GM23338 (cell line): Measurements from ENCODE around the gene BCDIN3D.

Experiments
- CREB1 ChIP-seq: fragments of 250-450 bp; sonication (Bioruptor Pico); IDR thresholded peaks from 2 replicates; pipeline ENCODE4 v1.5.0; 2020; ENCODE audit warnings: low read depth, mild to moderate bottlenecking, moderate library complexity
- EZH2 ChIP-seq: fragments of 200-600 bp; sonication (generic); IDR thresholded peaks from one replicate; pipeline ENCODE4 v1.8.0; 2017; ENCODE audit warnings: antibody characterized with exemption, mild to moderate bottlenecking, low read depth; ENCODE audit not compliant: unreplicated experiment
- EZH2phosphoT487 ChIP-seq: fragments of 200-600 bp; sonication (generic); IDR thresholded peaks from one replicate; pipeline ENCODE4 v1.8.1; 2018; ENCODE audit warnings: antibody characterized with exemption; ENCODE audit not compliant: unreplicated experiment
- JUNB ChIP-seq: IDR thresholded peaks from one replicate; pipeline ENCODE4 v1.6.1; 2016; ENCODE audit warnings: antibody characterized with exemption; ENCODE audit not compliant: unreplicated experiment
- NANOG ChIP-seq: IDR thresholded peaks from 2 replicates; pipeline ENCODE4 v1.6.1; 2016; ENCODE audit warnings: antibody characterized with exemption, borderline replicate concordance
- POLR2AphosphoS5 ChIP-seq: IDR thresholded peaks from 2 replicates; pipeline ENCODE4 v1.6.1; 2016; ENCODE audit warnings: antibody characterized with exemption, low read depth
- STAT1 ChIP-seq: IDR thresholded peaks from one replicate; pipeline ENCODE4 v1.6.1; 2016; ENCODE audit warnings: antibody characterized with exemption; ENCODE audit not compliant: unreplicated experiment
- ZNF114 ChIP-seq: fragments of 250-450 bp; sonication (Bioruptor Pico); IDR thresholded peaks from 2 replicates; pipeline ENCODE4 v1.5.0; 2020; ENCODE audit warnings: mild to moderate bottlenecking, moderate library complexity
- ZNF331 ChIP-seq: fragments of 250-450 bp; sonication (Bioruptor Pico); IDR thresholded peaks from 2 replicates; pipeline ENCODE4 v1.5.0; 2020; ENCODE audit warnings: low read depth, mild to moderate bottlenecking, moderate library complexity
- TF ChIP-seq, protein P1 (sequence below): IDR thresholded peaks from 2 replicates; pipeline ENCODE4 v1.6.1; 2016; ENCODE audit warnings: antibody characterized with exemption
- TF ChIP-seq, protein P2 (sequence below), 2 experiments: fragments of 200-600 bp in 1 of 2; sonication (generic) in 1 of 2; conservative IDR thresholded peaks; 2 replicates each; pipeline versions ENCODE4 v1.5.1 to v1.6.1; 2016 to 2017; ENCODE audit warnings: antibody characterized with exemption in 2 of 2, low read depth in 2 of 2, mild to moderate bottlenecking in 2 of 2, moderate library complexity in 1 of 2
- TF ChIP-seq, protein P3 (sequence below): IDR thresholded peaks from one replicate; pipeline ENCODE4 v1.6.1; 2018; ENCODE audit warnings: antibody characterized with exemption; ENCODE audit not compliant: unreplicated experiment
- TF ChIP-seq, protein P4 (sequence below): fragments of 250-450 bp; sonication (Bioruptor Pico); IDR thresholded peaks from 2 replicates; pipeline ENCODE4 v1.5.0; 2020; ENCODE audit warnings: mild to moderate bottlenecking, moderate library complexity

DNA sequence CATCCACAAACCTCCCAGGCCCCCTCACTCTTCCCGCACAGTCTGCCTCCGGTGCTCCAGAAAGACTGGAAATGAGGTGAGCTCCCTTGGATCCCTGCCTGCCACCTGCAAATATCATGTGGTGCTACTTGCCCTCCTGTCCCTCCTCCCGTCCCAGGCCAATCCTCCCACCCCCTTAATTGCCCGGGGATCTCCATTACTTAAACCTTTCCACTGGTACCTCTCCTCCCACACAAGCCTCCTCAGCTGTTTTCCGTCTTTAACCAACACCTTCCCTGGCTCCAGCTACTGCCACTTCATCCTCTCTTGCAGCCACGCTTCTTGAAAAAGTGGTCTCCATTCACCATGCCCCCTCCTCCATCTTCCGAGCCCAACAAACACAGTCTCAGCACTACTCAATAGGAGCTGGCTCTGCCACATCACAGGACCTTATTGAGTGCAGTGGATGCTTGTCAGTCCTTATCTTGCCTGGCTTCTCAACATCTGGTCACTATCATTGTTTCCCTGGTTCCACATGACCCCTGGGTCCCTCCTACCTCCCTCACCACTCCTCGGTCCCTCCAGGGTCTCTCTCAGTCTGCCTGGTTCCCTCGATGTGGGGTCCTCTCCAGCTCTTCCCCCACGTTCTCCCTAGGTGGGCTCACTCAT is 49.3 kb upstream of the BCDIN3D start:
- TF ChIP-seq, protein P1, sequence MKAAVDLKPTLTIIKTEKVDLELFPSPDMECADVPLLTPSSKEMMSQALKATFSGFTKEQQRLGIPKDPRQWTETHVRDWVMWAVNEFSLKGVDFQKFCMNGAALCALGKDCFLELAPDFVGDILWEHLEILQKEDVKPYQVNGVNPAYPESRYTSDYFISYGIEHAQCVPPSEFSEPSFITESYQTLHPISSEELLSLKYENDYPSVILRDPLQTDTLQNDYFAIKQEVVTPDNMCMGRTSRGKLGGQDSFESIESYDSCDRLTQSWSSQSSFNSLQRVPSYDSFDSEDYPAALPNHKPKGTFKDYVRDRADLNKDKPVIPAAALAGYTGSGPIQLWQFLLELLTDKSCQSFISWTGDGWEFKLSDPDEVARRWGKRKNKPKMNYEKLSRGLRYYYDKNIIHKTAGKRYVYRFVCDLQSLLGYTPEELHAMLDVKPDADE, result no peak
- TF ChIP-seq, protein P2, sequence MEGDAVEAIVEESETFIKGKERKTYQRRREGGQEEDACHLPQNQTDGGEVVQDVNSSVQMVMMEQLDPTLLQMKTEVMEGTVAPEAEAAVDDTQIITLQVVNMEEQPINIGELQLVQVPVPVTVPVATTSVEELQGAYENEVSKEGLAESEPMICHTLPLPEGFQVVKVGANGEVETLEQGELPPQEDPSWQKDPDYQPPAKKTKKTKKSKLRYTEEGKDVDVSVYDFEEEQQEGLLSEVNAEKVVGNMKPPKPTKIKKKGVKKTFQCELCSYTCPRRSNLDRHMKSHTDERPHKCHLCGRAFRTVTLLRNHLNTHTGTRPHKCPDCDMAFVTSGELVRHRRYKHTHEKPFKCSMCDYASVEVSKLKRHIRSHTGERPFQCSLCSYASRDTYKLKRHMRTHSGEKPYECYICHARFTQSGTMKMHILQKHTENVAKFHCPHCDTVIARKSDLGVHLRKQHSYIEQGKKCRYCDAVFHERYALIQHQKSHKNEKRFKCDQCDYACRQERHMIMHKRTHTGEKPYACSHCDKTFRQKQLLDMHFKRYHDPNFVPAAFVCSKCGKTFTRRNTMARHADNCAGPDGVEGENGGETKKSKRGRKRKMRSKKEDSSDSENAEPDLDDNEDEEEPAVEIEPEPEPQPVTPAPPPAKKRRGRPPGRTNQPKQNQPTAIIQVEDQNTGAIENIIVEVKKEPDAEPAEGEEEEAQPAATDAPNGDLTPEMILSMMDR (conservative IDR thresholded peaks at IDR 0.05; ENCODE audit: low read depth in 2 of 2), result no peak
- TF ChIP-seq EZH2phosphoT487 (no peak), EZH2 (no peak), POLR2AphosphoS5 (no peak), JUNB (no peak), CREB1 (CRISPR knock-in tag) (no peak), NANOG (no peak), ZNF114 (CRISPR knock-in tag) (no peak), STAT1 (no peak), ZNF331 (CRISPR knock-in tag) (no peak)
- TF ChIP-seq, protein P3, sequence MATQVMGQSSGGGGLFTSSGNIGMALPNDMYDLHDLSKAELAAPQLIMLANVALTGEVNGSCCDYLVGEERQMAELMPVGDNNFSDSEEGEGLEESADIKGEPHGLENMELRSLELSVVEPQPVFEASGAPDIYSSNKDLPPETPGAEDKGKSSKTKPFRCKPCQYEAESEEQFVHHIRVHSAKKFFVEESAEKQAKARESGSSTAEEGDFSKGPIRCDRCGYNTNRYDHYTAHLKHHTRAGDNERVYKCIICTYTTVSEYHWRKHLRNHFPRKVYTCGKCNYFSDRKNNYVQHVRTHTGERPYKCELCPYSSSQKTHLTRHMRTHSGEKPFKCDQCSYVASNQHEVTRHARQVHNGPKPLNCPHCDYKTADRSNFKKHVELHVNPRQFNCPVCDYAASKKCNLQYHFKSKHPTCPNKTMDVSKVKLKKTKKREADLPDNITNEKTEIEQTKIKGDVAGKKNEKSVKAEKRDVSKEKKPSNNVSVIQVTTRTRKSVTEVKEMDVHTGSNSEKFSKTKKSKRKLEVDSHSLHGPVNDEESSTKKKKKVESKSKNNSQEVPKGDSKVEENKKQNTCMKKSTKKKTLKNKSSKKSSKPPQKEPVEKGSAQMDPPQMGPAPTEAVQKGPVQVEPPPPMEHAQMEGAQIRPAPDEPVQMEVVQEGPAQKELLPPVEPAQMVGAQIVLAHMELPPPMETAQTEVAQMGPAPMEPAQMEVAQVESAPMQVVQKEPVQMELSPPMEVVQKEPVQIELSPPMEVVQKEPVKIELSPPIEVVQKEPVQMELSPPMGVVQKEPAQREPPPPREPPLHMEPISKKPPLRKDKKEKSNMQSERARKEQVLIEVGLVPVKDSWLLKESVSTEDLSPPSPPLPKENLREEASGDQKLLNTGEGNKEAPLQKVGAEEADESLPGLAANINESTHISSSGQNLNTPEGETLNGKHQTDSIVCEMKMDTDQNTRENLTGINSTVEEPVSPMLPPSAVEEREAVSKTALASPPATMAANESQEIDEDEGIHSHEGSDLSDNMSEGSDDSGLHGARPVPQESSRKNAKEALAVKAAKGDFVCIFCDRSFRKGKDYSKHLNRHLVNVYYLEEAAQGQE, result no peak
- TF ChIP-seq, protein P4, sequence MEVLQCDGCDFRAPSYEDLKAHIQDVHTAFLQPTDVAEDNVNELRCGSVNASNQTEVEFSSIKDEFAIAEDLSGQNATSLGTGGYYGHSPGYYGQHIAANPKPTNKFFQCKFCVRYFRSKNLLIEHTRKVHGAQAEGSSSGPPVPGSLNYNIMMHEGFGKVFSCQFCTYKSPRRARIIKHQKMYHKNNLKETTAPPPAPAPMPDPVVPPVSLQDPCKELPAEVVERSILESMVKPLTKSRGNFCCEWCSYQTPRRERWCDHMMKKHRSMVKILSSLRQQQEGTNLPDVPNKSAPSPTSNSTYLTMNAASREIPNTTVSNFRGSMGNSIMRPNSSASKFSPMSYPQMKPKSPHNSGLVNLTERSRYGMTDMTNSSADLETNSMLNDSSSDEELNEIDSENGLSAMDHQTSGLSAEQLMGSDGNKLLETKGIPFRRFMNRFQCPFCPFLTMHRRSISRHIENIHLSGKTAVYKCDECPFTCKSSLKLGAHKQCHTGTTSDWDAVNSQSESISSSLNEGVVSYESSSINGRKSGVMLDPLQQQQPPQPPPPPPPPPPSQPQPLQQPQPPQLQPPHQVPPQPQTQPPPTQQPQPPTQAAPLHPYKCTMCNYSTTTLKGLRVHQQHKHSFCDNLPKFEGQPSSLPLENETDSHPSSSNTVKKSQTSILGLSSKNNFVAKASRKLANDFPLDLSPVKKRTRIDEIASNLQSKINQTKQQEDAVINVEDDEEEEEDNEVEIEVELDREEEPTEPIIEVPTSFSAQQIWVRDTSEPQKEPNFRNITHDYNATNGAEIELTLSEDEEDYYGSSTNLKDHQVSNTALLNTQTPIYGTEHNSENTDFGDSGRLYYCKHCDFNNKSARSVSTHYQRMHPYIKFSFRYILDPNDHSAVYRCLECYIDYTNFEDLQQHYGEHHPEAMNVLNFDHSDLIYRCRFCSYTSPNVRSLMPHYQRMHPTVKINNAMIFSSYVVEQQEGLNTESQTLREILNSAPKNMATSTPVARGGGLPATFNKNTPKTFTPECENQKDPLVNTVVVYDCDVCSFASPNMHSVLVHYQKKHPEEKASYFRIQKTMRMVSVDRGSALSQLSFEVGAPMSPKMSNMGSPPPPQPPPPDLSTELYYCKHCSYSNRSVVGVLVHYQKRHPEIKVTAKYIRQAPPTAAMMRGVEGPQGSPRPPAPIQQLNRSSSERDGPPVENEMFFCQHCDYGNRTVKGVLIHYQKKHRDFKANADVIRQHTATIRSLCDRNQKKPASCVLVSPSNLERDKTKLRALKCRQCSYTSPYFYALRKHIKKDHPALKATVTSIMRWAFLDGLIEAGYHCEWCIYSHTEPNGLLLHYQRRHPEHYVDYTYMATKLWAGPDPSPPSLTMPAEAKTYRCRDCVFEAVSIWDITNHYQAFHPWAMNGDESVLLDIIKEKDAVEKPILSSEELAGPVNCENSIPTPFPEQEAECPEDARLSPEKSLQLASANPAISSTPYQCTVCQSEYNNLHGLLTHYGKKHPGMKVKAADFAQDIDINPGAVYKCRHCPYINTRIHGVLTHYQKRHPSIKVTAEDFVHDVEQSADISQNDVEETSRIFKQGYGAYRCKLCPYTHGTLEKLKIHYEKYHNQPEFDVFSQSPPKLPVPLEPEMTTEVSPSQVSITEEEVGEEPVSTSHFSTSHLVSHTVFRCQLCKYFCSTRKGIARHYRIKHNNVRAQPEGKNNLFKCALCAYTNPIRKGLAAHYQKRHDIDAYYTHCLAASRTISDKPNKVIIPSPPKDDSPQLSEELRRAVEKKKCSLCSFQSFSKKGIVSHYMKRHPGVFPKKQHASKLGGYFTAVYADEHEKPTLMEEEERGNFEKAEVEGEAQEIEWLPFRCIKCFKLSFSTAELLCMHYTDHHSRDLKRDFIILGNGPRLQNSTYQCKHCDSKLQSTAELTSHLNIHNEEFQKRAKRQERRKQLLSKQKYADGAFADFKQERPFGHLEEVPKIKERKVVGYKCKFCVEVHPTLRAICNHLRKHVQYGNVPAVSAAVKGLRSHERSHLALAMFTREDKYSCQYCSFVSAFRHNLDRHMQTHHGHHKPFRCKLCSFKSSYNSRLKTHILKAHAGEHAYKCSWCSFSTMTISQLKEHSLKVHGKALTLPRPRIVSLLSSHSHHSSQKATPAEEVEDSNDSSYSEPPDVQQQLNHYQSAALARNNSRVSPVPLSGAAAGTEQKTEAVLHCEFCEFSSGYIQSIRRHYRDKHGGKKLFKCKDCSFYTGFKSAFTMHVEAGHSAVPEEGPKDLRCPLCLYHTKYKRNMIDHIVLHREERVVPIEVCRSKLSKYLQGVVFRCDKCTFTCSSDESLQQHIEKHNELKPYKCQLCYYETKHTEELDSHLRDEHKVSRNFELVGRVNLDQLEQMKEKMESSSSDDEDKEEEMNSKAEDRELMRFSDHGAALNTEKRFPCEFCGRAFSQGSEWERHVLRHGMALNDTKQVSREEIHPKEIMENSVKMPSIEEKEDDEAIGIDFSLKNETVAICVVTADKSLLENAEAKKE, result no peak
